Esophagus muscularis mucosa (tissue), 3 donors: ENCODE results near the gene KMT2E.

Source experiments
- CTCF ChIP-seq, 3 experiments: fragments of 200-600 bp in 2 of 3; fragments of 450-650 bp in 1 of 3; sonication (generic) in 2 of 3; IDR thresholded peaks; one replicate each; pipeline ENCODE4 v1.5.1; 2017 to 2019; ENCODE audit warnings: antibody characterized with exemption in 3 of 3, mild to moderate bottlenecking in 2 of 3, moderate library complexity in 1 of 3
- POLR2A ChIP-seq: fragments of 450-650 bp; IDR thresholded peaks from one replicate; pipeline ENCODE4 v1.6.1; 2017; ENCODE audit warnings: antibody characterized with exemption, moderate library complexity, mild to moderate bottlenecking, low read depth

- no peak for TF ChIP-seq CTCF (IDR thresholded peaks at IDR 0.05)
- TF ChIP-seq POLR2A = no peak
Measured at GRCh38 chr7:105101864-105102263, 87.9 kb downstream of the KMT2E start.
